GM19467 (cell line): ENCODE results near the gene GRK5.

Source experiments
- ATAC-seq: cut with Tn5 transposase; IDR thresholded peaks from one replicate; pipeline ENCODE4 v1.9.1; 2021; ENCODE audit warnings: mild to moderate bottlenecking, moderate library complexity; ENCODE audit not compliant: unreplicated experiment

GRK5 gene

GRCh38 chr10:119396709-119397071, 189.3 kb downstream of the GRK5 start:
- no peak for ATAC-seq

- no peak for ATAC-seq
Measured at GRCh38 chr10:119397416-119397815, 190.0 kb downstream of the GRK5 start.

- no peak for ATAC-seq
Measured at GRCh38 chr10:119398996-119399395, 191.6 kb downstream of the GRK5 start.

GRCh38 chr10:119399466-119399865, 192.1 kb downstream of the GRK5 start:
- no peak for ATAC-seq

GRCh38 chr10:119401671-119402395, 194.5 kb downstream of the GRK5 start:
- no peak for ATAC-seq

GRCh38 chr10:119403921-119404320, 196.6 kb downstream of the GRK5 start:
- no peak for ATAC-seq

GRCh38 chr10:119404719-119405519, 197.5 kb downstream of the GRK5 start:
- no peak for ATAC-seq

GRCh38 chr10:119405520-119405807, 198.1 kb downstream of the GRK5 start:
- no peak for ATAC-seq

- no peak for ATAC-seq
Measured at GRCh38 chr10:119406137-119406536, 198.8 kb downstream of the GRK5 start.

GRCh38 chr10:119406601-119407253, 199.4 kb downstream of the GRK5 start:
- no peak for ATAC-seq

GRCh38 chr10:119407254-119407777, 199.9 kb downstream of the GRK5 start:
- no peak for ATAC-seq

- no peak for ATAC-seq
Measured at GRCh38 chr10:119408072-119408471, 200.7 kb downstream of the GRK5 start.

GRCh38 chr10:119408969-119409371, 201.6 kb downstream of the GRK5 start:
- ATAC-seq: no peak

- no peak for ATAC-seq
Measured at GRCh38 chr10:119409385-119409784, 202.0 kb downstream of the GRK5 start.

GRCh38 chr10:119409906-119410305, 202.5 kb downstream of the GRK5 start:
- ATAC-seq: no peak

- no peak for ATAC-seq
Measured at GRCh38 chr10:119410361-119411116, 203.2 kb downstream of the GRK5 start.

- ATAC-seq: no peak
Measured at GRCh38 chr10:119412244-119413092, 205.1 kb downstream of the GRK5 start.

GRCh38 chr10:119413093-119413453, 205.7 kb downstream of the GRK5 start:
- no peak for ATAC-seq

- no peak for ATAC-seq
Measured at GRCh38 chr10:119413471-119414080, 206.2 kb downstream of the GRK5 start.

- ATAC-seq: no peak
Measured at GRCh38 chr10:119414081-119414611, 206.8 kb downstream of the GRK5 start.
